ENCODE measurements around the gene PILRA. TPM values are rescaled to one million over a fixed set of nuclear protein-coding genes. Genes with fewer than 3 reads are reported as not detected.

Gene PILRA
- polyA plus RNA-seq, 1 experiment, result 0.49 TPM

DNA sequence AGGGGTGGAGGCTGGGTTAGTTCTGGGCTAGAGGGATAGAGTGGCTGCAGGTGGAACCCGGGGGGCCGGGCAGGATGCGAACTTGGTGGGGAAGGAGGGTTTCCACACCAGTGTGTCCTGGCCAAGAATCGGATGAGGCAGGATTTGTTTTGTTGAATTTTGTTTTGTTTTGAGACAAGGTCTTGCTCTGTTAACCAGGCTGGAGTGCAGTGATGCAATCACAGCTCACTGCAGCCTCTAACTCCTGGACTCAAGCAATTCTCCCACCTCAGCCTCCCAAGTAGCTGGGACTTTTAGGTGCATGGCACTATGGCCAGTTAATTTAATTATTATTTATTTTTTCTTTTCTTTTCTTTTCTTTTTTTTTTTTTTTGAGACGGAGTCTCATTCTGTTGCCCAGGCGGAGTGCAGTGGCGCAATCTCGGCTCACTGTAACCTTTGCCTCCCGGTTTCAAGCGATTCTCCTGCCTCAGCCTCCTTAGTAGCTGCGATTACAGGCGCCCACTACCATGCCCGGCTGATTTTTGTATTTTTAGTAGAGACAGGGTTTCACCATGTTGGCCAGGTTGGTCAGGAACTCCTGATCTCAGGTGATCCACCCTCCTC, 76.0 kb downstream of the PILRA start:
- Histone ChIP-seq H3K27me3 (ENCODE audit: control insufficient read depth, insufficient read depth, low read length) (no peaks in the 10 kb centered on the region), H3K36me3 (ENCODE audit: control insufficient read depth, insufficient read depth, low read length) (no peaks in the 10 kb centered on the region), H3K4me3 (ENCODE audit: low read depth, low read length) (no peak overlapping the region)
- no peak for DNase-seq (ENCODE audit: low read depth)
- TF ChIP-seq, protein P1, sequence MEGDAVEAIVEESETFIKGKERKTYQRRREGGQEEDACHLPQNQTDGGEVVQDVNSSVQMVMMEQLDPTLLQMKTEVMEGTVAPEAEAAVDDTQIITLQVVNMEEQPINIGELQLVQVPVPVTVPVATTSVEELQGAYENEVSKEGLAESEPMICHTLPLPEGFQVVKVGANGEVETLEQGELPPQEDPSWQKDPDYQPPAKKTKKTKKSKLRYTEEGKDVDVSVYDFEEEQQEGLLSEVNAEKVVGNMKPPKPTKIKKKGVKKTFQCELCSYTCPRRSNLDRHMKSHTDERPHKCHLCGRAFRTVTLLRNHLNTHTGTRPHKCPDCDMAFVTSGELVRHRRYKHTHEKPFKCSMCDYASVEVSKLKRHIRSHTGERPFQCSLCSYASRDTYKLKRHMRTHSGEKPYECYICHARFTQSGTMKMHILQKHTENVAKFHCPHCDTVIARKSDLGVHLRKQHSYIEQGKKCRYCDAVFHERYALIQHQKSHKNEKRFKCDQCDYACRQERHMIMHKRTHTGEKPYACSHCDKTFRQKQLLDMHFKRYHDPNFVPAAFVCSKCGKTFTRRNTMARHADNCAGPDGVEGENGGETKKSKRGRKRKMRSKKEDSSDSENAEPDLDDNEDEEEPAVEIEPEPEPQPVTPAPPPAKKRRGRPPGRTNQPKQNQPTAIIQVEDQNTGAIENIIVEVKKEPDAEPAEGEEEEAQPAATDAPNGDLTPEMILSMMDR (IDR thresholded peaks at IDR 0.05; ENCODE audit: insufficient read depth, low read depth, low read length), result no peak
- ChIA-PET POLR2A (no interaction called here), CTCF (interaction anchor here (0.7 to 2.3 kb wide), 6 partner anchors 10 to 20 kb away, joined by 3 to 8 read pairs (median 4); partner anchors contain the start of genes PPP1R35 and SPACDR)

Small RNAs within 50 kb of the gene (small RNA-seq; reads per million reads assigned to genes)
- not detected for gene RF00019 (ENCODE audit: insufficient read length, low read depth, low replicate concordance)

Other genes starting within 250 kb of the PILRA start
- gene MBLAC1, start 246.5 kb upstream of the PILRA start, polyA plus RNA-seq (2011; rRNA removed), result 1.2 and 1.6 TPM in 2 replicates
- gene LAMTOR4, start 224.6 kb upstream of the PILRA start, polyA plus RNA-seq (2011; rRNA removed), result 125 and 193 TPM in 2 replicates
- gene TRAPPC14, start 214.8 kb upstream of the PILRA start, polyA plus RNA-seq (2011; rRNA removed), result 3.2 and 5.8 TPM in 2 replicates
- gene GAL3ST4, start 204.9 kb upstream of the PILRA start, polyA plus RNA-seq (2011; rRNA removed), result 8.1 and 12.1 TPM in 2 replicates
- gene GPC2, start 196.1 kb upstream of the PILRA start, polyA plus RNA-seq (2011; rRNA removed), result 1.3 and 1.9 TPM in 2 replicates
- 0.44 and 0.61 TPM in 2 replicates for gene STAG3, start 195.6 kb upstream of the PILRA start, polyA plus RNA-seq (2011; rRNA removed)
- gene PVRIG, start 153.5 kb upstream of the PILRA start, polyA plus RNA-seq (2011; rRNA removed), result not detected in 2 replicates
- gene SPDYE3, start 65.8 kb upstream of the PILRA start, polyA plus RNA-seq (2011; rRNA removed), result not detected in 2 replicates
- gene PILRB, start 15.4 kb upstream of the PILRA start, polyA plus RNA-seq (2011; rRNA removed), result 10.6 and 25.4 TPM in 2 replicates
- 2.2 and 2.8 TPM in 2 replicates for gene ZCWPW1, start 55.2 kb downstream of the PILRA start, polyA plus RNA-seq (2011; rRNA removed)
- 15.7 and 19.1 TPM in 2 replicates for gene MEPCE, start 56.3 kb downstream of the PILRA start, polyA plus RNA-seq (2011; rRNA removed)
- 10.6 and 13.1 TPM in 2 replicates for gene PPP1R35, start 63.0 kb downstream of the PILRA start, polyA plus RNA-seq (2011; rRNA removed)
- gene SPACDR, start 90.8 kb downstream of the PILRA start, polyA plus RNA-seq (2011; rRNA removed), result 0.21 and 0.32 TPM in 2 replicates
- 9.7 and 20.7 TPM in 2 replicates for gene TSC22D4, start 105.7 kb downstream of the PILRA start, polyA plus RNA-seq (2011; rRNA removed)
- gene NYAP1, start 110.4 kb downstream of the PILRA start, polyA plus RNA-seq (2011; rRNA removed), result 0.10 and 0.15 TPM in 2 replicates
- gene AGFG2, start 165.7 kb downstream of the PILRA start, polyA plus RNA-seq (2011; rRNA removed), result 6.3 and 10.9 TPM in 2 replicates
- gene SAP25, start 200.4 kb downstream of the PILRA start, polyA plus RNA-seq (2011; rRNA removed), result 0.20 and 0.34 TPM in 2 replicates
- gene LRCH4, start 212.6 kb downstream of the PILRA start, polyA plus RNA-seq (2011; rRNA removed), result 9.1 and 20.0 TPM in 2 replicates
- gene FBXO24, start 212.8 kb downstream of the PILRA start, polyA plus RNA-seq (2011; rRNA removed), result 0.33 and 0.40 TPM in 2 replicates
- 173 and 433 TPM in 2 replicates for gene PCOLCE, start 228.9 kb downstream of the PILRA start, polyA plus RNA-seq (2011; rRNA removed)
- 5.2 and 15.0 TPM in 2 replicates for gene MOSPD3, start 239.1 kb downstream of the PILRA start, polyA plus RNA-seq (2011; rRNA removed)